Stimulated activated CD4-positive, alpha-beta T cell treated with anti-CD3 and anti-CD28 coated beads, Interleukin-2, amount 100 ng/mL, for 4 hours (primary cell): ENCODE measurements around the gene MOGAT1.
A peak's percentile ranks its signal among the peaks of the same experiment; 100 is the strongest.
"Not testable (repeated sequence)": the region's sequence is repeated elsewhere in the genome, so short reads cannot be mapped to it uniquely, and the experiment has no call there.

Experiments
- DNase-seq: peaks from one replicate; pipeline ENCODE4 v3.0.0-alpha.2; 2020; ENCODE audit warnings: low read depth

MOGAT1 gene

DNA sequence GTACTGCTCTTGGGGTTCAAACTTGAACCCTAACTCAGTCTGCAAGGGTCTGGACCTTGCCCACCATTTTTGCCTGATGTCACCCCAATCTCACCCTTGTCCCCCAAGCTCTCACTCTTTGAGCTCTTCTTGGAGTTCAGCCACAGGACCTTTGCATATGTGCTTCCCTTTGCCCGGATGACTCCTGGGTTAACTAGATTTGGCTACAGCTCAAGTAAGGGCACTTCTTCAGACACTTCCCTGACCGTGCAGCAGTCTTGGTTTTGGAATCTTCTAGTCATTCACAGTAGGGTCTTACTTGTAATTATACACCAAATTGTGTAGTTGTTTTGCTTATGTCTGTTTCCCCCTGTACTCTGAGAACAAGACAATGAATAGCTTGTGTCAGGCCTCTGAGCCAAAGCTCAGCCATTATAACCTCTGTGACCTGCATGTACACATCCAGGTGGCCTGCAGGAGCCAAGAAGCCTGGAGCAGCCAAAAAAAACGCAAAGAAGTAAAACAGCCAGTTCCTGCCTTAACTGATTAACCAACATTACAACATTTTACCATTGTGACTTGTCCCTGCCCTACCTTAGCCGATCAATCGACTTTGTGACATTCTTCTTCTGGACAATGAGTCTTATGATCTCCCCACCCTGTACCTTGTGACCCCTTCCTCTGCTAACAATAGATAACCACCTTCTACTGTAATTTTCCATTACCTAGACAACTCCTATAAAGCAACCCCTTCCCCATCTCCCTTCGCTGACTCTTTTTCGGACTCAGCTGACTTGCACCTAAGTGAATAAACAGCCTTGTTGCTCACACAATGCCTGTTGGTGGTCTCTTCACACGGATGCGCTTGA, 1.0 kb upstream of the MOGAT1 start:
- DNase-seq = no peak

DNA sequence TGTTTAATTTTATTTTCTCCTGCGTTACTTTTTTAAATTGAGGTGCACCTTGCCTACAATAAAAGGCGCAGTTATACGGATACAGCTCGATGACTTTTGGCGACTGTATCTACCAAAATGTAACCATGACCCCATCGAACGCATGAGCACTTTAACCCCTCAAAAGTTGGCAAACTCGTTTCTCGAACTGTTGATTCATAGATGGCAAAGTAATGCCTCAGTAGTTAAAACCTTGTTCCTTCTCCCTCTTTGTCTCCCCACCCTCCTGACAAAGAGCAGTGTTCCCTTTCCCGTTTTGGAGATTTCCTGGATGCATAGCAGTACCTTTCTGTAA, 577 bp downstream of the MOGAT1 start:
- DNase-seq = no peak

DNA sequence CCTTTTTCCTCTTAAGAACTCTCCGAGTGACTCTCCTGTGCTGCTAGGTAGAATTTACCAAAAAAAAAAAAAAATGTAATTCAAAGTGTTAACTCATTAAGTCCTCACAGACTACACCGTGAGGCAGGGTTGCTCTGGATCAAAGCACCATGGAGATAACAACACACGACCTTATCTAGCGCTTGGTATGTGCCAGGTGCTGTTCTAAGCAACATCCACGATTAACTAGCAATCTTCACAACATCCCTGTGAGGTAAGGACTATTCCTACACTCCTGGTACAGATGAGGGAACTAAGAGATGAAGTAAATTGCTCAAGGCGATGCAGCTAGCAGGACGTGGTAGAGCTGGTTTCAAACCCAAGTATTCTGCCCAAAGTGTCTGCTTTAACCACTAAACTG, 1.8 kb downstream of the MOGAT1 start:
- DNase-seq = no peak

DNA sequence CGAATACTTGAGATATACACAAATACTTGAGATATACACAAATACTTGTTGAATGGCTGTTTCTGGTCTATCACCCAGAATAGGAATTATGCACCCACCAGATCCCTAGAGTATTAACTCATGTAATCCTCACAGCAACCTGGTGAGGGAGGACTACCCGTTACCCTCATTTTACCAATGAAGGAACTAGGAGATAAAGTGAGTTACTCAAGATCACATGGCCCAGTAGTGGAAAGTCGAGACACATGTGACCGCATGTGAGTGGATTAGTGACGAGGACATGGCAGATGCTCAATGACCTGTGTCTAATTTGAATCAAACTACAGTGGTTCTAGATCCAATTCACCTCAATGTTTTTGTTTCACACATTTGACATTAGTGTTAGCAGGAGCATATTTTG, 2.4 kb downstream of the MOGAT1 start:
- no peak for DNase-seq

DNA sequence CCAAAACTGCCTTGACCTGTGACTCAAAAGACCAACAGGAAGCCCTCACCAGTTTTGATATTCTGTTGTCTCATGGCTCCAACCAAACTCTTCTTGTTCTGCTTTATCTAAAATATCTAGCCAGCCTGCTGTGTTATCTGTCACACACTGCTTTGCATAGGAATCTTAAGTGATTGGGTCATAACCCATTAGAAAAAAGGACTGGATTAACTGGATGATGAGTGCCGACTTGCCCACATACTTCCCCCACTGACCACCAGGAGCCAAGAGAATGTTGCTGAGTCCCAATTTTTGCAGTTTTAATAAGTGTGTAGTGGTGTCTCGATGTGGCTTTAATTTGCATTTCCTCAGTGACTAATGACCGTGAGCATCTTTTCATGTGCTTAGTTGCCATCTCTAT, 6.5 kb downstream of the MOGAT1 start:
- DNase-seq = no peak

DNA sequence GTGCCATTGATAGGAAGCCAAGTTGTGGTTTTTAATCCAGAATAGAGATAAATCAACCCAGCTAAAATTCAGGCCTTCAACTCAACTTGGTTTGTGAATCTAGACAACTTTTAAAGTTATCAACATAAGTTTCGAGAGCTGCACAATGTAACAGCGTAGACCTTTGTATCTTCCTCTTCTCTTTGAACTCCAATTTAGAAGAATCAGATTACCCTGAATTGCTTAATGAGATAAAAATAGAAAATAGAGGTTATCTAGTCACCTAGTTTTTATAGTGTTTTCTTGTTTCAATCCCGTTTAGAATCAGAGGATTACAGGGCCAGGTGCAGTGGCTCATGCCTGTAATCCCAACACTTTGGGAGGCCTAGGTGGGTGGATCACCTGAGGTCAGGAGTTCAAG, 12.3 kb downstream of the MOGAT1 start:
- DNase-seq = no peak

DNA sequence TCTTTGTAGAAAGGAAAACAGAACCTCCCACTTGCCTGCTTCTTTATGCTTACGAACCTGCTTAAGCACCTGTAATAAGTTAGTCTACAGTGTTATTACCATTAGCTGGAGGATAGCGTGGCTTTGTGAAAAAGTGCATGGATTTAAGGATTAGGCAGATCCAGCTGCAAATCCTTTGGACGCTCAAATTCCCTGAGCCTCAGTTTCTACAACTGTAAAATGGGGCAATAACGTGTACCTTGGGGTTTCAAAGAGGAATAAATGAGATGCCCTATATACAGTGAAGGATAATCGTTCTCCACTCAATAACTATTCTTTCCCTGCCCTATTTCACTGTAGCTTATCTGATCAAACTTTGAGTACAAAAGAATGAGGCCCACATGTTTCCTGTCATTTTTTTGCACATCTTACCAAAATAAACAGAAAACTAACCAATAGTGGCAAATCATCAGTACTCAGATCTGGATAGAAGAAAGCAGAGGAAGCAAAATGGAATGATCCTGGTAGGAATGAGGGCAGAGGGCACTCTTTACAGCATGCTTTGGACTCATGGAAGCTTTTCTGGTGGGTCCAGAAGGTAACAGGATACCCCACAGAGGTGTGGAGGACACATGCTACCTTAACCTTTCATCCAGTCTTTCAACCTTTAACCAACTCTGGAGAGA, 14.8 kb downstream of the MOGAT1 start:
- DNase-seq = no peak

DNA sequence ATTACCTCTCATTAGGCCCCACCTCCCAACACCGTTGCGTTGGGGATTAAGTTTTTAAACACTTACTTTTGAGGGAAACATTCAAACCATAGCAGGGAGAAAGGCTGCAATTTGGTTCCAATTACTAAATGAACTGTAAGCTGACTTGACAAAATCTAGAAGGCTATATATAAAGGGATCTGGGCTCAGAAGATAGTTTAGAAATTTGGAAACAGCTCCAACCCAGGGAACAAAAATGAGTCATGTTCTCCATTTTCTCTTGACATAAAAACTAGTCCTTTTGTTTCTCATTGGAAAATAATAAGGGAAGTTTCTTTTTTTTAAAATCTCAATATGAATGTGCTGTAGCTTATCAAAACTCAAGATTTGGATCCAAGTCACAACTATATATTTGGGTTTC, 17.5 kb downstream of the MOGAT1 start:
- DNase-seq = no peak

DNA sequence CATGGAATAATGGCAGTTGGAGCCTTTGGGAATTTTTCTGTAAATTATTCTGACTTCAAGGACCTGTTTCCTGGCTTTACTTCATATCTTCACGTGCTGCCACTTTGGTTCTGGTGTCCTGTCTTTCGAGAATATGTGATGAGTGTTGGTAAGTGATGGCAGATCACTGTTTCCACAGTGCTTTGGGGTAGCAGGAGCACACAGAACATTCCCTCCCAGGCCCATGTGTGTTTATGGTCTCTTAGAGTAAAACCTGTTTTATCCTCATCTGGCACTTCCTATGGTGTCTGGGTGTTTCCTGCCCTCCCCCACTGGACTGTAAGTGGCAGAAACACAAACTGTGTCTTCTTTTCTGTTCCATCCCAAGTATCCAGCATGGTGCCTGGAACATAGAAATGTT, 17.9 kb downstream of the MOGAT1 start:
- no peak for DNase-seq

DNA sequence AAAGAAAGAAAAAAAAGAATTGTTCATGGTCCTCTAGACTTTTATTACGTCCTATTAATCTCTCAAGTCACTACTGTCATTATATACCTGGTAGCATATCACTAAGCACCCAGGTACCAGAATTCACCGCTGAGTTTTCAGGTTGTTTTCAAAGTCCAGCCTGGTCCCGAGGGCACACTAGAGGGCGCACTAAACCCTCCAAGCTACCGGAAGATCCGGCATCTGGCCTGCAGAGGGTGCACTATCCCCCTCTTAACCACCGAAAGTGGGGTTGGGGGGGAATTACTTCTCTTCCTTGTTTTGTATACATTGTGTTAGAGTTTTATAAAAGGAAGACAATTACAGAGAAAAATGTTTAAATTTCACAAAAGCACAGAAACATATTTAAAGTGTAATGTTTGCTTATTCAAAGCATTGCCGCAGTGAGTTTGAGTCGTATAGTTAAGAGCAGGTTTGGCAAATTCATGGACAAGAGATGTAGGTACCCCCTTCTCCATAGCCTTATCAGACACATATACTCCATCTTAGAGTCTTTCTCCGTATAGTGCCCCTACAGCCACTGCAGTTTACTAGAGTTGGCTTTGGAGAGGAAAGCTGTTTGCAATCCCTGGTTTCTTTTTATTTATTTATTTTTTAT, 19.2 kb downstream of the MOGAT1 start:
- DNase-seq = peak; percentile 49

DNA sequence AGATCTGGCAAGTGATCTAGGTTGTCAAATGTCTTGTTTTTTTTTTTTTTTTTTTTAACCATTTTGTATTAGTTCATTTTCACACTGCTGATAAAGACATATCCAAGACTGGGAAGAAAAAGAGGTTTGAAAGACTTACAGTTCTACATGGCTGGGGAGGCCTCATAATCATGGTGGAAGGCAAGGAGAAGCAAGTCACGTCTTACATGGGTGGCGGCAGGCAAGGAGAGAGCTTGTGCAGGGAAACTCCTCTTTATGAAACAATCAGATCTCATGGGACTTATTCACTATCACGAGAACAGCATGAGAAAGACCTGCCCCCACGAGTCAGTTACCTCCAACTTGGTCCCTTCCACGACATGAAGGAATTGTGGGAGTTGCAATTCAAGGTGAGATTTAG, 22.0 kb downstream of the MOGAT1 start:
- DNase-seq = not testable (repeated sequence)

DNA sequence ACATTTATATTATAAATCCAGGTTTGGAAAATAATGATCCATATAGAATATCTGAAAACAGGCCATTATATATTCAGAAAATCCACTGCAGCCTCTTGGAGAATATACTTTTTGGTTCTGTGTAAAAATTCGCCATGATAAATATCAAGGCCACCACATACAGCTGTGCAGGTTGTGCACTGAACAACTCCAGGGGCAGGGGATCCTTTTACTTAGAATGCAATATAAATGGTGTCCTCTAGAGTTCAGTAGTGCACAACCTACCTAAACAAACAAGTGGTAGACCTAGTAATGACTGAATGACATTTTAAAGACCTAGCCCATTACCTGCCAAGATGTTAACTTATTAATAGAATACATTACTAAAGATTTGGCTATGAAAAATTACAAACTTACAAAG, 22.4 kb downstream of the MOGAT1 start:
- DNase-seq = no peak

DNA sequence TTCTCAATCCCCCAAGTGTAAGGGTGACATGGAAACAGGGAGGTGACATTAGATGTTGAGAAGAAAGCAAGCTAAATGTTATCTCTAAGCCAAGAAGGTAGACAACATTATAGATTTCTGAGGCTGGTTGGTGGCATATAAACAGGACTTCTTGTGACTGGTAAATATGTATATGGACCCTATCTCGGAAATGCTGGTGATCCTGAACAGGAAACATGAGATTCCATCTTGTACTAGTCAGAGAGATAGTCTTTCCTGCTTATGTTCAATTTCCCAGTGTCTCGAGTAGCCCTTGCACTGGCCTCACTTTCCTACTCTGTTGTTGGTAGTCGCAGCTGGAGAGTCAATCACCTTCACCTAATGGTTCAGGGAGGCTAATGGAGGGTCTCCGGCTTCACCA, 26.8 kb downstream of the MOGAT1 start:
- no peak for DNase-seq

DNA sequence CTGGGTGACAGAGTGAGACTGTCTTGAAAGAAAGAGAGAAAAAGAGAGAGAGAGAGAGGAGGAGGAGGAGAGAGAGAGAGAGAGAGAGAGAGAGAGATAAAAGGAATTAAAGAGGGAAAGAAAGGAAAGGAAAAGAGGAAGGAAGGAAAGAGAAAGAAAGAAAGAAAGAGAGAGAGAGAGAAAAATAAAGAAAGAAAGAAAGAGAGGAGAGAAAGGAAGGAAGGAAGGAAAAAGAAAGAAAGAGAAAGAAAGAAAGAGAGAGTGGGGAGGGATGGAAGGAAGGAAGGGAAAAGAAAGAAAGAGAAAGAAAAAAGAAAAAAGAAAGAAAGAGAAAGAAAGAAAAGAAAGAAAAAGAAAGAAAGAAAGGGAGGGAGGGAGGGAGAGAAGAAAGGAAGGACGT, 29.8 kb downstream of the MOGAT1 start:
- DNase-seq = no peak

DNA sequence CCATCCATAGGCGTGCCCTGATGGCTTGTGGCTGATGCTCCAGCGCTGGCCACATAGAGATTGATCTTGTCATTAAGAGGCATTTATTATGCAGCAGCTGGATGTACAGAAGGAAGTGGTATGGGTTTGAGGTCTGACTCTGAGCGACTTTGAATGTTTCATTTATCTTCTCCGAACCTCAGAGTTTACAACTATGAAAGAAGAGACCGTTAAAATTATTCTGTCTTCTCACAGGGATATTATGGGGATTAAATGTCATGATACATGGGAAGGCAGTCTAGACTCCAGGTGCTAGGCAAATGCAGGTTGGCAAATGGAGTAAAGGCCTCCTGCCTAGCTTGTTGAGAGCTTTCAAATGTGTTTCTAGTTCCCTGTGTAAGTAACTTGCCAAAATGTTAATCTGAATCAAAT, 30.3 kb downstream of the MOGAT1 start:
- DNase-seq = no peak

DNA sequence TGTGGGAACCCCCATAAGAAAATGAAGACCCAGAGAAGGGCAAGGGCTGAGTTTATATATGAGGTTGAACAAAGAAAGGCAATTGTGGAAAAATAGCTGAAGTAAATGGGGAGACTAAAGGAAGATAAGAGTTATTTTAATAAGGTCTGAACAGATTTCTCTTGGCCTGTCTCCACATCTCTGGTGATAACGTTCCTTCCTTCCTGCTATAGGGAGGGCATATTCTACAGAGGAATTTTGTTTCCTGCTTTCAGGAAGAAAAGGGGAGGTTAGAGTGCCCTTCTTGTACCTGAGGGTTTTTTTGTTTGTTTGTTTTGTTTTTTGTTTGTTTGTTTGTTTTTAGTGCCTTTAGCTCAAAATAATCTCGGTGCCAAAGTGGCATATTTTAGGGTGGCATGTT, 31.6 kb downstream of the MOGAT1 start:
- no peak for DNase-seq

DNA sequence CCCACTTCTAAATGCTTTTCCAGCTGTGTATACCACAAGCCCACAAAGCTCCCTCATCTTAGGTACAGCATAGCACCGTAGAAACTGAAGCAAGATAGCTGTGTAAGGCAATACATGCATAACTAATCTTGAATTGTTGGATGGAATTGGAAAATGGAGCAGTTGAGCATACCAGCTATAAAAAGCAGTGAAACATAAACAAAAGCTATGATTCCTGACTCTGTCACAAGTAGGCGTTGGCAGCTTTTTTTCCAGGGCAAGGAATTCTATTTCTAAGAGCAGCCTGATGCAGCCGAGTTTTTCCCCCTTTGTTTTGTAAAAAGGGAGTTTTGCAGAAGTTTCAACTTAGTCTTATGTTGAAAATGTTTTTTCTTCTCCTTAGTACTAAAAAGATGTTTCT, 32.4 kb downstream of the MOGAT1 start:
- no peak for DNase-seq

DNA sequence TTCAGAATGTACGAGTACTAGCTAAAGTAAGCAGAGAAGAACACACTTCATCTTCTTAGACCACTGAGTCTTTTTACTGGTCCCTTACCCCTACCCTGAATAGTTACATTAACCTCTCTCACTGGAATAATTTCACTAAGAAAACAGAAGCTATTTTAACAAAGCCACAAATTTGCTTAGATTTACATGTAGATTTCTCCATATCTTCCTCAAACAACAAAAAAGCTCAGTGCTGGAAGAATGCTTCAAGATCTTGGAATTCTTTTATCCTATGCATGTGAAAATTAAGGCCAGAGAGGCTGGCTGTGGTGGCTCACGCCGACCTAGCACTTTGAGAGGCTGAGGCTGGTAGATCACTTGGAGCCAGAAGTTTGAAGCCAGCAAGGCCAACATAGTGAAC, 35.2 kb downstream of the MOGAT1 start:
- DNase-seq = no peak

DNA sequence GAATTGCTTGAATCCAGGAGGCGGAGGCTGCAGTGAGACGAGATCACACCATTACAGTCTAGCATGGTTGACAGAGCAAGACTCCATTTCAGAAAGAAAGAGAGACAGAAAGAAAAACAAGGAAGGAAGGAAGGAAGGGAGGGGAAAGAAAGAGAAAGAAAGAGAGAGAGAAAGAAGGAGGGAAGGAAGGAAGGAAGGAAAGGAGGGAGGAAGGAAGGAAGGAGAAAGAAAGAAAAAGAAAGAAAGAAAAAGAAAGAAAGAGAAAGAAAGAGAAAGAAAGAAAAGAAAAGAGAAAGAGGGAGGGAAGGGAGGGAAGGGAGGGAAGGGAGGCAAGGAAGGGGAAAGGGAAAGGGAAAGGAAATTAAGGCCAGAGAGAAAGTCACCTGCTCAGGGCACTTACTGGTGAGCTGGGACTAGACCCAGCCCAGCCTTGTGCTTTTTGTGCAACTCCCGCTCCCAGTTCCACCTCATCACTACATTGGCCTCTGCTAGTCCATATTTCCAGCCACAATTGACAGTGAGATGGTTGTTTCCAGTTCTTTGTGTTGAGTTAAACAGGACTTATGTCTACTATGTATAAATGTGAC, 35.7 kb downstream of the MOGAT1 start:
- no peak for DNase-seq

DNA sequence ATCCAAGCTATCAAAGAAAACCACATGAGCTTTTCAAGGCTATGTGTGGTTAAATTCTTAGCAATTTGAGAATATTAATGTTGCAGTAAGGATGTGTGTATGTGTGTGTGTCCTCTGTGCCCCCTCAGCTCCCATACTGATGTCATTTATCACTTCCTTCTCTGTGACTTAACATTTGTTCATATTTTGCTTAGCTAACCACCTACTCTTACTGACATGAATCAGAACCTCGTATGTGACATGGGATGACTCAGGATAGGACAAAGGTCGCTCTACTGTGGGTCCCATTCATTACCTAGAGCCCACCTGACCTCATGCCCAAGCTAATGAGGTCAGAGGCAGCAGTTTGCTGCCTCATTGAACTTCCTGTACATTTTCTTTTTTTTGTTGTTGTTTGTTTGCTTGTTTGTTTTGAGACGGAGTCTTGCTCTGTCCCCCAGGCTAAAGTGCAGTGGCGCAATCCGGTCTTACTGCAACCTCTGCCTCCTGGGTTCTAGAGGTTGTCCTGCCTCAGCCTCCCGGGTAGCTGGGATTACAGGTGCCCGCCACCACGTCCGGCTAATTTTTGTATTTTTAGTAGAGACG, 36.3 kb downstream of the MOGAT1 start:
- DNase-seq = no peak

DNA sequence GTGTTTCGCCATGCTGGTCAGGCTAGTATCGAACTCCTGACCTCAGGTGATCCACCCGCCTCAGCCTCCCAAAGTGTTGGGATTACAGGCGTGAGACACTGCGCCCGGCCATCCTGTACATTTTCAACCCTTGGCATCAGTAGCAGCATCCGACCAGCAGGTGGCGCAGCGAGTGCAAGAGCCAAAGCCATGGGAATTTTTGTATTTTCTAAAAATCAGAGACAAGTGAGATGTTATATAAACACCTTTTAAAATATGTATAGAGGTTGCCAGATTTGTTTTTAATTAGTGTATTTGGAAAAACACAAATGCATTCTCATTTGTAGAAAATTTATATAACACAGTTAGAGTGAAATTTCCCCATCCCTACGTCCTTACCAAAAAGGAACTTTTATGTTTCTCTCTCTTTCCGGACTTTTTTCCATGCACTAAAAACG, 36.8 kb downstream of the MOGAT1 start:
- DNase-seq = peak; percentile 56

DNA sequence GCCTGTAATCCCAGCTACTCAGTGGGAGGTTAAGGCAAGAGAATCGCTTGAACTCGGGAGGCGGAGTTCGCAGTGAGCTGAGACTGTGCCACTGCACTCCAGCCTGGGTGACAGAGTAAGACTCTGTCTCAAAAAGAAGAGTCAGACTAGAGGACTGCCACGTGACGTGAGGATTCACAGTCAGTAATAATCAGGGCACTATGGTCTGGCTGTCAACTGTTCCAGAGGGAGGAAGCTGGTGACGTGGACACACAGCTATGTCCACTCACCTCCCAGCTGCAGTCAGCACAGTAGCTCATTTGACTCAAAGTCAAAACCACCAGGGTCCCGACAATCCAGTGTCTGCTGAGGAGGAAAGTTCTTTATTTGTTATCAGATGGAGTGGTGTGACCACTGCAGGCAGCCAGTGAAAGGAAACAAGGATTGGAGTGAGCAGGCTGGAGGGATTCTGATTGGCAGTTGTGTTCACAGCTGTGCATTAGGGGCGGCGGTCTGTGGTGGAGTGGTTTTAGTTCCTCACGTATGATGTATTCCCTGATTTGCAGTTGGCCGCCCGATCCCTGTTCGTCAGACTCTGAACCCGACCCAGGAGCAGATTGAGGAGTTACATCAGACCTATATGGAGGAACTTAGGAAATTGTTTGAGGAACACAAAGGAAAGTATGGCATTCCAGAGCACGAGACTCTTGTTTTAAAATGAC, 37.9 kb downstream of the MOGAT1 start:
- no peak for DNase-seq
